NT2/D1 (cell line): ENCODE results near the gene LRRC58.
"Not testable (repeated sequence)": the region's sequence is repeated elsewhere in the genome, so short reads cannot be mapped to it uniquely, and the experiment has no call there.

Experiments used
- DNase-seq: peaks from one replicate; pipeline ENCODE4 v3.0.0-alpha.2; 2011; ENCODE audit warnings: low read depth, low spot score
- H3K27me3 ChIP-seq: 2 replicates; pipeline ENCODE4 v1.6.0; 2011; ENCODE audit warnings: mild to moderate bottlenecking; ENCODE audit not compliant: insufficient read length, insufficient read depth
- H3K36me3 ChIP-seq: 2 replicates; pipeline ENCODE4 v1.6.1; 2011; ENCODE audit warnings: mild to moderate bottlenecking, low read length, mixed read lengths; ENCODE audit not compliant: insufficient read depth, insufficient read length
- H3K4me1 ChIP-seq: 2 replicates; pipeline ENCODE4 v1.5.1; 2011; ENCODE audit not compliant: insufficient read depth, insufficient read length
- H3K4me3 ChIP-seq: 2 replicates; pipeline ENCODE4 v1.5.1; 2011; ENCODE audit warnings: low read depth; ENCODE audit not compliant: insufficient read length
- H3K9ac ChIP-seq: 2 replicates; pipeline ENCODE4 v1.6.0; 2011; ENCODE audit warnings: low read depth; ENCODE audit not compliant: insufficient read length
- H3K9me3 ChIP-seq: 2 replicates; pipeline ENCODE4 v1.5.1; 2011; ENCODE audit warnings: mild to moderate bottlenecking, low read length; ENCODE audit not compliant: insufficient read depth
- SUZ12 ChIP-seq: IDR thresholded peaks from 2 replicates; pipeline ENCODE4 v1.6.1; 2011; ENCODE audit not compliant: insufficient read length, insufficient read depth; ENCODE audit errors: extremely low read depth
- YY1 ChIP-seq: IDR thresholded peaks from 2 replicates; pipeline ENCODE4 v1.6.1; 2011; ENCODE audit not compliant: insufficient read length, insufficient read depth
- ZNF274 ChIP-seq: IDR thresholded peaks from 2 replicates; pipeline ENCODE4 v1.6.1; 2011; ENCODE audit warnings: mild to moderate bottlenecking, low read depth, low read length

The LRRC58 gene

DNA sequence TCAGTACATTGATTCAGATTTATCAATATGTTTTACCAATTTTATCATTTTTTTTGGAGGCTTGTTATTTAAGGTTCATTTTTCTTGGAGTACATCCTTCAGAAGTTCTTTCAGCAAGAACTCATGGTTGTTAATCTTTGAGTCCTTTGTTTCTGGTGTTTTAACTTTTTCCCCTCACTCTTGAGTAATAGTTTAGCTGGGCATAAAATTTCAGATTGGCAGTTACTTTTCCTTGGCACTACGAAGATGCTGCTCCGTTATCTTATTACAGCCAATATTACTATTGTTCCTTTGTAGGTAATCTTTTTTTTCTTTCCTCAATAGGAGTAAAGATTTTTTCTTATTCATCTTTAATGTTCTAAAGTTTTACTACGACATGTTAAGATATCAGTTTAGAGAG, 9.8 kb downstream of the LRRC58 start:
- H3K27me3 ChIP-seq, result no peaks in the 10 kb centered on the region
- DNase-seq, result no peak
- H3K9ac ChIP-seq, result no peak overlapping the region
- peaks cover 17% of the 10 kb centered on the region for H3K36me3 ChIP-seq
- TF ChIP-seq SUZ12, result no peak
- no peak for TF ChIP-seq YY1
- TF ChIP-seq ZNF274, result no peak
- H3K9me3 ChIP-seq, result peaks cover 37% of the 10 kb centered on the region
- no peak overlapping the region for H3K4me3 ChIP-seq
- H3K4me1 ChIP-seq, result no peaks in the 10 kb centered on the region

DNA sequence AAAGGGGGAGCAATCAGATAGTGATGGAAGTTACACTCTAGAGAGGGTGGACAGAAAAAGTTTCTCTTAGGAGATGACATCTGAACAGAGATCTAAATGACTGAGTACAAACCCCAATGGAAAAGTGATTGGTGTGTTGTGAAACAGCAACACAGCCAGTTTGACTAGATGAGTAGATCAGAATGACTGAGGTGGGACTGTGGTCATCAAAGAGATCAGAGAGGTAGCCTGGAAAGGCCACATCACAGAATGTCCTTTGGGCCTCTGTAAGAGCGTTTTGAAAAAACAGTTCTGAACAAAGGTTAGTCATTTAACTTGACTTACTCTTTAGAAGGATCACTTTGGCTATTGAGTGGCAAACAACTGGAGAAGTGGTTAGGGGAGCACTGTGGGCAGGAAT, 10.6 kb downstream of the LRRC58 start:
- no peak overlapping the region for H3K9ac ChIP-seq
- H3K36me3 ChIP-seq, result peaks cover 19% of the 10 kb centered on the region
- no peak overlapping the region for H3K4me3 ChIP-seq
- no peak for DNase-seq
- TF ChIP-seq SUZ12 (no peak), YY1 (no peak), ZNF274 (no peak)
- H3K4me1 ChIP-seq, result no peaks in the 10 kb centered on the region
- H3K9me3 ChIP-seq, result peaks cover 37% of the 10 kb centered on the region
- no peaks in the 10 kb centered on the region for H3K27me3 ChIP-seq

DNA sequence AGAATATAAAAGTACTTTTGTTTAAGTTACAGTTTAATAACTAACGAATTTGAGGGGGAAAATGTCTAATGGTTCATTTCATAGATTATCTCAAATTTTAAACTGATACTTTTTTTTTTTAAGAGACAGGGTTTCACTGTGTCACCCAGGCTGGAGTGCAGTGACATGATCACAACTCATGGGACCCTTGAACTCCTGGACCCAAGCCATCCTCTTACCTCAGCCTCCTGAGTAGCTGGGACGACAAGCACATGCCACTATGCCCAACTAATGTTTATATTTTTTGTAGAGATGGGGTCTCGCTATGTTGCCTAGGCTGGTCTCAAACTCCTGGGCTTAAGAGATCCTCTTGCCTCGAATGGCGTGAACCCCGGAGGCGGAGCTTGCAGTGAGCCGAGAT, 16.5 kb downstream of the LRRC58 start:
- Histone ChIP-seq H3K9ac (no peak overlapping the region), H3K4me3 (no peak overlapping the region), H3K36me3 (peaks cover 35% of the 10 kb centered on the region), H3K9me3 (no peaks in the 10 kb centered on the region), H3K4me1 (no peaks in the 10 kb centered on the region), H3K27me3 (no peaks in the 10 kb centered on the region)
- TF ChIP-seq YY1 (no peak), ZNF274 (no peak), SUZ12 (no peak)
- DNase-seq, result no peak

DNA sequence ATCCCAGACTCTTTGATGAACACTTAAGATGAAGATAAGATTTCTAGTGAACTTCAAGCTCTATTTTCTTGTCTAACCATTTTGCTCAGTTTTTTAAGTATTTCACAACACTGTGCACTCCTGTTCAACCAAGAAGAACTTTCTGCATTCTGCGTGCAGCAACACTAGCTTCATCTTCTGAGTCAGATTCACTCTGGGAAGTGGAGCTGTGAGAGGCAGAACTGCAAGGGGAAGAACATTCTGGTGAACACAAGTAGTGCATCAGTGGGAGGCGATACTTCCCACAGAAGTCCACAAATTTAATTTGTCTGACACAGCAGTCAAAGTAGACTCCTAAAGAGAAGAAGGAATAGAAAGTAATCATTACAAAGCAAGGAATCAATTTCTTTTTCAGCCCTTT, 18.1 kb downstream of the LRRC58 start:
- no peak for DNase-seq
- no peak for TF ChIP-seq ZNF274
- no peak for TF ChIP-seq YY1
- no peak for TF ChIP-seq SUZ12
- H3K9me3 ChIP-seq, result no peaks in the 10 kb centered on the region
- no peaks in the 10 kb centered on the region for H3K27me3 ChIP-seq
- peaks cover 36% of the 10 kb centered on the region for H3K36me3 ChIP-seq
- no peaks in the 10 kb centered on the region for H3K4me1 ChIP-seq
- H3K4me3 ChIP-seq, result no peak overlapping the region
- no peak overlapping the region for H3K9ac ChIP-seq

DNA sequence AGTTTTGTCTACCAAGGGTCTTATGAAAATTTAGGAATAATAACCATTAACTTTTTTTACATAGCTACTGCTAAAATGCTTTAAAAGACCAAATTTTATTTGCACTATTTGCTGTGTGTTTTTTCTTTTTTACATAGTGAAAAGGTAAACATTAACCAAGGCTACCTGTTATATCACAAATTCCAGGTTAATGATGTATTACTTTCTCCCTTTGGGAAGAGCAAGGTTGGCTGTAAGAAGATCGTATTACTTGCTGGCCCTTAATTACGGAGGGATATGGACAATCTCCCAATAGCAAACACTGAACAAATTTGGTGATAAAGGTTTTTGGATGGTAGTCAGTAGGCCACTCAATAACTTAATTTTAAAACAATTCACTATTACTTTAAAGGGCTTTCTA, 22.4 kb downstream of the LRRC58 start:
- no peak for DNase-seq
- peaks cover 13% of the 10 kb centered on the region for H3K36me3 ChIP-seq
- TF ChIP-seq ZNF274, result no peak
- TF ChIP-seq SUZ12, result no peak
- no peak for TF ChIP-seq YY1
- H3K9me3 ChIP-seq, result no peaks in the 10 kb centered on the region
- H3K9ac ChIP-seq, result no peak overlapping the region
- H3K4me3 ChIP-seq, result no peak overlapping the region
- H3K4me1 ChIP-seq, result no peaks in the 10 kb centered on the region
- no peaks in the 10 kb centered on the region for H3K27me3 ChIP-seq

DNA sequence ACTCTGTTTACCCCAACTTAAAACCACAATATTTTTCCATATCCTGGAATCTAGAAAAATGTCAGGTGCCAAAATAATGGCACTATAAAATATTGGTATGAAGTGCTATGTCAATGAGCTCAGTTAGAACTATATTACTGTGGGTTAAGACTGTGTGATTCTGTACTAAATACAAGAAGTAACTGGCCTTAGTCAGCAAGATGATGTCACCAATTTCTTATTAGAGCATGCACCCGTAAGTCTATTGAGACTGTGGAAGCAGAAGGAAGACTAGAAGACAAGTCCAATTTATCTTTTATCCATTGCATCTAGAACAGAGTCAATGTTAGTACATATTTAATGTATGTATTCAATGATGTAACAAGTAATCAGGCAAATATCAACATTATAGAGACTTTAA, 25.0 kb downstream of the LRRC58 start:
- Histone ChIP-seq H3K9me3 (peaks cover 4% of the 10 kb centered on the region; the same call in 1 of the 2 replicates), H3K4me3 (no peak overlapping the region), H3K9ac (no peak overlapping the region), H3K36me3 (peaks cover 3% of the 10 kb centered on the region), H3K27me3 (no peaks in the 10 kb centered on the region), H3K4me1 (no peaks in the 10 kb centered on the region)
- DNase-seq, result no peak
- TF ChIP-seq SUZ12 (no peak), YY1 (no peak), ZNF274 (no peak)

DNA sequence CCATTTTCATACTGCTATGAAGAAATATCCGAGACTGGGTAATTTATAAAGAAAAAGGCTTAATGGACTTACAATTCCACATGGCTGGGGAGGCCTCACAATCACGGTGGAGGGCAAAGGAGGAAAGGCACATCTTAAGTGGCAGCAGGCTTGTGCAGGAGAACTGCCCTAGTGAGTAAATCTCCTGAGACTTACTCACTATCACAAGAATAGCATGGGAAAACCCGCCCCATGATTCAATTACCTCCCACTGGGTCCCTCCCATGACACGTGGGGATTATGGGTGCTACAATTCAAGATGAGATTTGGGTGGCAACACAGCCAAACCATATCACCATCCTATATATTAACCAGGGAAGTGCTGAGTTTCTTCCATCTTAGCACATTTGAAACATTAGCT, 25.4 kb downstream of the LRRC58 start:
- H3K9me3 ChIP-seq, H3K27me3 ChIP-seq, H3K36me3 ChIP-seq, H3K9ac ChIP-seq, H3K4me3 ChIP-seq, H3K4me1 ChIP-seq, DNase-seq: not testable (repeated sequence)

DNA sequence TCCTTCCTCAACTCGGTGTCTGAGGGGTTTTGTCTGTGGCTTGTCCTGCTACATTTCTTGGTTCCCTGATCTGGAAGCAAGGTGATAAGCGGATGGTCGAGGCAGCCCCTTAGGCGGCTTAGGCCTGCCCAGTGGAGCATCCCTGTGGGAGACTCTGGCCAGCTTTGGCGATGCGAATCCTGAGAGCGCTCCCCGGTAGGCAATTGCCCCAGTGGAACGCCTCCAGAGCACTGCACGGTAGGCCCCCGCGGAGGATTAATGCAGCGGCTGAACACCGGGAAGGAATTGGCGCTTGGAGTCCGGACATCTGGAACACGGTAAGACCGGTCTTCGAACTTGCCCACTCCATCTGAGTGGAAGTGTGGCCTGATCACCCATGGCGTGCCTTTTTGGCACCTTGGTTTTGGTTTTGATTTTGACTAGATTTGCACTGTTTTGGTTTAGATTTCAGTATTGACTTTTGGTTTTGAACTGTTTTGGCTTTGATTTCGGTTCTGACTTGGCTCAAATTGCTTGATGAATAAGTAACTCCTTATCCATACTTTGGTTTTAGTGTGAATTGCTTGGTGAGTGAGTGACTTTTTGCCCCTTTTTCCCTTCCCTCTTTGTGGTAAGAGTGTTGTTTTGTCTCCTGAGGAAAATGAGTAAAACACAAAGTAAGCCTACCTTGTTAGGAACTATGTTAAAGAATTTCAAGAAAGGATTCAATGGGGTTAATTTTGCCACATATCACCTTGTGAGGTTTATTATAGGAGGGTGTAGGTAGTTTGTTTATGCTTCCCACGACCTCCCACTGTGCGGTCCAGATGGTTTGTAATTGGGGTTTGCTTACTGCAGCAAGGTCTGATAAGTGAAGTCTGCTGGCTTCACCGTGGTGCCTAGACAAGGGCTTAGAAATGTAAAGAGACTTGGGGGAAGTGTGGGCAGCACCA, 37.0 kb downstream of the LRRC58 start:
- no peak overlapping the region for H3K9ac ChIP-seq
- no peaks in the 10 kb centered on the region for H3K27me3 ChIP-seq
- no peak overlapping the region for H3K4me3 ChIP-seq
- H3K9me3 ChIP-seq, result peaks cover 4% of the 10 kb centered on the region; the same call in 1 of the 2 replicates
- no peaks in the 10 kb centered on the region for H3K36me3 ChIP-seq
- DNase-seq, result peak; percentile 1
- H3K4me1 ChIP-seq, result peaks cover 2% of the 10 kb centered on the region
- no peak for TF ChIP-seq ZNF274
- no peak for TF ChIP-seq SUZ12
- TF ChIP-seq YY1, result no peak
